Calu3 (cell line): ENCODE results near the gene FBXL7. TPM values are rescaled to one million over a fixed set of nuclear protein-coding genes. Genes with fewer than 3 reads are reported as not detected.

ENCODE experiments used
- BruUV-seq: library from RNA; stranded (reverse); fragments of 400-500 nt; replicated peaks from 2 replicates; lab custom pipeline; 2021; lab: Mats Ljungman, UMichigan
- CTCF ChIA-PET: fragments of 300-600 bp; sonication (Branson Sonifier 250); formaldehyde crosslinking; loops from one replicate; lab custom pipeline; 2022; ENCODE audit warnings: antibody characterized with exemption; lab: Charles Lee
- DNase-seq: peaks from one replicate; pipeline ENCODE4 v3.0.0; 2022
- H3K27ac Mint-ChIP-seq: one replicate; pipeline ENCODE4 v1.8.0; 2022; ENCODE audit warnings: mixed read lengths; ENCODE audit not compliant: unreplicated experiment
- H3K27me3 Mint-ChIP-seq: one replicate; pipeline ENCODE4 v1.8.0; 2022; ENCODE audit warnings: mixed read lengths; ENCODE audit not compliant: unreplicated experiment
- H3K36me3 Mint-ChIP-seq: one replicate; pipeline ENCODE4 v1.8.0; 2022; ENCODE audit warnings: mild to moderate bottlenecking, moderate library complexity, mixed read lengths; ENCODE audit not compliant: insufficient read depth, unreplicated experiment
- H3K4me1 Mint-ChIP-seq: one replicate; pipeline ENCODE4 v1.8.0; 2022; ENCODE audit warnings: mild to moderate bottlenecking, low read depth, mixed read lengths; ENCODE audit not compliant: unreplicated experiment
- H3K4me3 Mint-ChIP-seq: one replicate; pipeline ENCODE4 v1.8.0; 2022; ENCODE audit warnings: mild to moderate bottlenecking, low read depth, moderate library complexity, mixed read lengths; ENCODE audit not compliant: unreplicated experiment
- H3K9me3 Mint-ChIP-seq: one replicate; pipeline ENCODE4 v1.8.0; 2022; ENCODE audit warnings: low read depth, mixed read lengths; ENCODE audit not compliant: unreplicated experiment
- CTCF ChIP-seq: fragments of 200-600 bp; IDR thresholded peaks from one replicate; pipeline ENCODE4 v1.8.0; 2022; ENCODE audit warnings: antibody characterized with exemption; ENCODE audit not compliant: unreplicated experiment
- intact Hi-C: fragments of 100-400 bp; cut with micrococcal nuclease; formaldehyde crosslinking; loops from one replicate; pipeline ENCODE4 v1.10.0; 2022; ENCODE audit not compliant: unreplicated experiment
- total RNA-seq: library from RNA; stranded (reverse); gene quantifications from 2 replicates; pipeline ENCODE4 v1.2.3, GENCODE V29; 2022

The FBXL7 gene
- total RNA-seq, 1 experiment from 2014 or later = not detected

DNA sequence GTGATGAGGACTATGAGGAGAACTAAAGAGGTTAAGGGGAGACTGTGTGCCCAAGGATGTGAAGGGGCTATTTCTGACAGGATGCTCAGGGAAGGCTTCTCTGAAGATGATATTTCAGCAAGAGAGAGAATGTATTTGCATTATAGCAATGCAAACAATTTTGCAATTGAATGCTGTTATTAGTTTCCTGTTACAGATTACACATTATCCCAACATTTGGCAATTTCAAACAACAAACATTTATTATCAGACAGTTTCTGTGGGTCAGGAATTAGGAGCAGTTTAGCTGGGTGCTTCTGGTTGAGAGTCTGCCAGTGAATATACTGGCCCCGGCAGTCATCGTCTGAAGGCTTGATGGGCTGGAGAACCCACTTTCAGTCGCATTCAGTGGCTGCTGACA is 451.6 kb downstream of the FBXL7 start:
- Mint-ChIP-seq H3K4me3 (no peak overlapping the region), H3K36me3 (no peaks in the 10 kb centered on the region), H3K27ac (no peak overlapping the region), H3K27me3 (no peaks in the 10 kb centered on the region), H3K4me1 (no peaks in the 10 kb centered on the region), H3K9me3 (peaks cover 22% of the 10 kb centered on the region)
- intact Hi-C loops = no loop called here
- CTCF ChIA-PET = no interaction called here
- no peak for DNase-seq
- BruUV-seq = no TSS peak
- TF ChIP-seq CTCF = no peak

DNA sequence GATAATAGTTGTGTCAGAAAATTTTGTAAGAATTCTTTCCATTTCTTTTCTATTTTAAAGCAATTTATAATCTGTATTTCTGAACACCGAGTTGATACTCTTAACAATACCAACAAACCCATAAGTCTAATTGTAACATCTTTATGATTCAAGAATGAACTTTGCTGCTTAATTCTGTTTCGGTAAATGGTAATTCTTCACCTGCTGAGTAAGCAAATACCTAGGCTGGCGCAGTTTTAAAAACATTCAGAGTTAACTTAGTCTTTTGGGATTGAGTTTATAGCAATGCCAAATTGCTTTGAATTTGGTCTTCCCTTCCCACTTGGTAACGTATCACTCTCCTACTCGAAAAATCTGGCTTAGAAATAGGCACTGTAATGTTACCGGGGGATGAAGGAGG is 456.6 kb downstream of the FBXL7 start:
- Mint-ChIP-seq H3K36me3 (no peaks in the 10 kb centered on the region), H3K4me1 (no peaks in the 10 kb centered on the region), H3K9me3 (peaks cover 11% of the 10 kb centered on the region), H3K4me3 (no peak overlapping the region), H3K27me3 (no peaks in the 10 kb centered on the region), H3K27ac (no peak overlapping the region)
- CTCF ChIA-PET = no interaction called here
- no TSS peak for BruUV-seq
- no peak for TF ChIP-seq CTCF
- intact Hi-C loops = no loop called here
- DNase-seq = no peak

DNA sequence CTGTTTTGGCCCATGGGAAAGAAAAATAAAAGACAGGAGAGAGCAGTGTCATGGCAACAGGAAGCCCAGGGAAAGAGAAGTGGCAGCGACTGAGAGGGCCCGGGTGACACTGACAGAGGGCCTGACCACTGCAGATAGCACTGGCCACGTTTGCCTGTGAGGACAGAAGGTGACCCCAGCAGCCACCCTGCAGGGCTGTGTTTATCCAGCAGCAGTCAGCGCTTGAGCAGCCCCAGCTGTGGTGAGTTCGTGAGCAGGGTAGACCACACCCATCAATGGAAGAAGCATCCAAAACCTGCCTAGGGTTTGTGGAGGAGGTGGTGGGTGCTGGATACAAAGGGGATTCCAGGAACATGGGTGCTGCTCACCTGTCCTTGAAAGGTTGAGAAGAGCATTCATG is 457.1 kb downstream of the FBXL7 start:
- Mint-ChIP-seq H3K36me3 (no peaks in the 10 kb centered on the region), H3K9me3 (peaks cover 8% of the 10 kb centered on the region), H3K27ac (no peak overlapping the region), H3K4me1 (no peaks in the 10 kb centered on the region), H3K27me3 (no peaks in the 10 kb centered on the region), H3K4me3 (no peak overlapping the region)
- DNase-seq = no peak
- intact Hi-C loops = no loop called here
- BruUV-seq = no TSS peak
- TF ChIP-seq CTCF = no peak
- CTCF ChIA-PET = no interaction called here

- Mint-ChIP-seq H3K36me3 (no peaks in the 10 kb centered on the region), H3K4me3 (no peak overlapping the region), H3K9me3 (peaks cover 6% of the 10 kb centered on the region), H3K27ac (no peak overlapping the region), H3K27me3 (no peaks in the 10 kb centered on the region), H3K4me1 (no peaks in the 10 kb centered on the region)
- no TSS peak for BruUV-seq
- TF ChIP-seq CTCF = no peak
- CTCF ChIA-PET = no interaction called here
- DNase-seq = no peak
- intact Hi-C loops = no loop called here
Measured at GRCh38 chr5:15959370-15960164, 459.6 kb downstream of the FBXL7 start.
